Astrocyte (in vitro differentiated cells and primary cell): Measurements from ENCODE around the gene GPR180. TPM values are rescaled to one million over a fixed set of nuclear protein-coding genes. Genes with fewer than 3 reads are reported as not detected.
"Not testable (repeated sequence)": the region's sequence is repeated elsewhere in the genome, so short reads cannot be mapped to it uniquely, and the experiment has no call there.

Experiments used
- DNase-seq: peaks from one replicate; pipeline ENCODE4 v3.0.0-alpha.2; 2010; ENCODE audit warnings: low read depth
- FAIRE-seq: peaks from 2 replicates; lab custom pipeline; 2011; peaks lifted over from hg19 to GRCh38; lab: Jason Lieb, UNC
- H2AFZ ChIP-seq: 2 replicates; pipeline ENCODE4 v1.6.0; 2012; ENCODE audit warnings: low read depth, low read length, inconsistent platforms
- H3K27ac ChIP-seq: 2 replicates; pipeline ENCODE4 v1.5.1; 2011; ENCODE audit warnings: low read depth, low read length, inconsistent platforms
- H3K27me3 ChIP-seq: 2 replicates; pipeline ENCODE4 v1.6.0; 2011; ENCODE audit warnings: low read length, inconsistent platforms; ENCODE audit not compliant: insufficient read depth
- H3K36me3 ChIP-seq: 2 replicates; pipeline ENCODE4 v1.5.1; 2011; ENCODE audit warnings: low read length, inconsistent platforms; ENCODE audit not compliant: insufficient read depth
- H3K4me1 ChIP-seq: 2 replicates; pipeline ENCODE4 v1.5.1; 2011; ENCODE audit warnings: low read length, inconsistent platforms; ENCODE audit not compliant: insufficient read depth
- H3K4me2 ChIP-seq: 2 replicates; pipeline ENCODE4 v1.6.0; 2012; ENCODE audit warnings: low read length, inconsistent platforms
- H3K4me3 ChIP-seq: 2 replicates; pipeline ENCODE4 v1.5.1; 2011; ENCODE audit warnings: low read depth, mild to moderate bottlenecking, low read length, inconsistent platforms; ENCODE audit not compliant: insufficient read depth
- H3K79me2 ChIP-seq: 2 replicates; pipeline ENCODE4 v1.6.0; 2012; ENCODE audit warnings: mild to moderate bottlenecking, low read length, inconsistent platforms; ENCODE audit not compliant: insufficient read depth
- H3K9ac ChIP-seq: 2 replicates; pipeline ENCODE4 v1.6.0; 2012; ENCODE audit warnings: mild to moderate bottlenecking, low read length, inconsistent platforms
- H3K9me3 ChIP-seq: 2 replicates; pipeline ENCODE4 v1.5.1; 2012; ENCODE audit warnings: low read depth, mild to moderate bottlenecking, low read length, inconsistent platforms; ENCODE audit not compliant: insufficient read depth
- H4K20me1 ChIP-seq: 2 replicates; pipeline ENCODE4 v1.6.0; 2012; ENCODE audit warnings: low read length, inconsistent platforms; ENCODE audit not compliant: insufficient read depth
- H3K27ac Mint-ChIP-seq: one replicate; pipeline ENCODE4 v1.8.0; 2021; ENCODE audit warnings: mild to moderate bottlenecking, mixed read lengths; ENCODE audit not compliant: unreplicated experiment
- H3K27me3 Mint-ChIP-seq: one replicate; pipeline ENCODE4 v1.8.0; 2021; ENCODE audit warnings: low read depth, mixed read lengths; ENCODE audit not compliant: unreplicated experiment
- H3K36me3 Mint-ChIP-seq: one replicate; pipeline ENCODE4 v1.8.0; 2021; ENCODE audit warnings: low read depth, mixed read lengths; ENCODE audit not compliant: unreplicated experiment
- H3K4me1 Mint-ChIP-seq: one replicate; pipeline ENCODE4 v1.8.0; 2021; ENCODE audit warnings: low read depth, mixed read lengths; ENCODE audit not compliant: unreplicated experiment
- H3K4me3 Mint-ChIP-seq: one replicate; pipeline ENCODE4 v1.8.0; 2021; ENCODE audit warnings: mild to moderate bottlenecking, moderate library complexity, mixed read lengths; ENCODE audit not compliant: unreplicated experiment
- H3K9me3 Mint-ChIP-seq: one replicate; pipeline ENCODE4 v1.8.0; 2021; ENCODE audit warnings: mild to moderate bottlenecking, mixed read lengths; ENCODE audit not compliant: unreplicated experiment
- CTCF ChIP-seq: IDR thresholded peaks from 2 replicates; pipeline ENCODE4 v1.5.1; 2011; ENCODE audit warnings: low read depth, mild to moderate bottlenecking, inconsistent platforms, low read length, moderate library complexity; ENCODE audit not compliant: insufficient read depth
- EZH2 ChIP-seq: IDR thresholded peaks from 2 replicates; pipeline ENCODE4 v1.6.1; 2012; ENCODE audit warnings: mild to moderate bottlenecking, low read length, inconsistent platforms; ENCODE audit not compliant: insufficient read depth
- total RNA-seq: library from RNA; stranded (reverse); gene quantifications from 2 replicates; pipeline ENCODE4 v1.2.1, GENCODE V29; 2021

The GPR180 gene
- total RNA-seq, 1 donor from 2014 or later = 10.0 TPM

- TF ChIP-seq CTCF (no peak), EZH2 (no peak)
- Mint-ChIP-seq H3K27ac (no peak overlapping the region), H3K4me1 (no peaks in the 10 kb centered on the region), H3K36me3 (peaks cover 15% of the 10 kb centered on the region), H3K4me3 (no peak overlapping the region), H3K27me3 (no peaks in the 10 kb centered on the region), H3K9me3 (no peaks in the 10 kb centered on the region)
- DNase-seq (no peak), FAIRE-seq (no peak)
- H3K4me2 ChIP-seq = no peak overlapping the region
- H3K4me1 ChIP-seq = no peaks in the 10 kb centered on the region
- H3K9me3 ChIP-seq = no peaks in the 10 kb centered on the region
- H3K27ac ChIP-seq = no peak overlapping the region
- H3K4me3 ChIP-seq = no peak overlapping the region
- peaks cover 6% of the 10 kb centered on the region for H3K36me3 ChIP-seq
- no peak overlapping the region for H3K9ac ChIP-seq
- H4K20me1 ChIP-seq = peaks cover 3% of the 10 kb centered on the region
- no peak overlapping the region for H2AFZ ChIP-seq
- H3K27me3 ChIP-seq = no peaks in the 10 kb centered on the region
- no peaks in the 10 kb centered on the region for H3K79me2 ChIP-seq
Measured at GRCh38 chr13:94630858-94631257, 29.2 kb downstream of the GPR180 start.

GRCh38 chr13:94632226-94632980 is 30.7 kb downstream of the GPR180 start:
- no peak overlapping the region for H2AFZ ChIP-seq

GRCh38 chr13:94636096-94636495 is 34.4 kb downstream of the GPR180 start:
- H3K36me3 Mint-ChIP-seq, FAIRE-seq, H3K36me3 ChIP-seq, H4K20me1 ChIP-seq, H3K27ac Mint-ChIP-seq, H3K27me3 ChIP-seq, H3K4me1 Mint-ChIP-seq, DNase-seq, H3K9me3 ChIP-seq, H2AFZ ChIP-seq, H3K9me3 Mint-ChIP-seq, H3K4me2 ChIP-seq, H3K79me2 ChIP-seq, H3K27me3 Mint-ChIP-seq, H3K27ac ChIP-seq, H3K4me1 ChIP-seq, H3K4me3 Mint-ChIP-seq, H3K4me3 ChIP-seq, H3K9ac ChIP-seq: not testable (repeated sequence)

More at GRCh38 chr13:94632226-94632980, 30.7 kb downstream of the GPR180 start:
- H3K27ac ChIP-seq = no peak overlapping the region
- no peak overlapping the region for H3K4me3 ChIP-seq
- DNase-seq (no peak), FAIRE-seq (no peak)
- H3K79me2 ChIP-seq = no peaks in the 10 kb centered on the region
- H3K27me3 ChIP-seq = no peaks in the 10 kb centered on the region
- H3K36me3 ChIP-seq = peaks cover 2% of the 10 kb centered on the region
- no peaks in the 10 kb centered on the region for H3K4me1 Mint-ChIP-seq
- H3K27ac Mint-ChIP-seq = no peak overlapping the region
- H3K9me3 ChIP-seq = no peaks in the 10 kb centered on the region
- H4K20me1 ChIP-seq = peaks cover 3% of the 10 kb centered on the region
- TF ChIP-seq EZH2 = no peak
- no peak for TF ChIP-seq CTCF
- H3K4me2 ChIP-seq = no peak overlapping the region
- H3K4me3 Mint-ChIP-seq = no peak overlapping the region
- no peaks in the 10 kb centered on the region for H3K4me1 ChIP-seq
- H3K36me3 Mint-ChIP-seq = peaks cover 12% of the 10 kb centered on the region
- H3K9me3 Mint-ChIP-seq = peaks cover 2% of the 10 kb centered on the region
- H3K9ac ChIP-seq = no peak overlapping the region
- no peaks in the 10 kb centered on the region for H3K27me3 Mint-ChIP-seq
